Left renal cortex interstitium (tissue), 4 donors: ENCODE measurements around the gene CHPF2. TPM values are rescaled to one million over a fixed set of nuclear protein-coding genes. Genes with fewer than 3 reads are reported as not detected.

Source experiments
- DNase-seq, 4 donors: peaks; one replicate each; pipeline ENCODE4 v3.0.0-alpha.2; 2013; ENCODE audit warnings: low read depth in 4 of 4, low spot score in 2 of 4, missing footprints in 1 of 4
- polyA plus RNA-seq, 4 donors: library from polyadenylated mRNA; unstranded; fragments of 120-200 nt; gene quantifications; one replicate each; pipeline ENCODE4 v1.2.1, GENCODE V29; 2013; ENCODE audit not compliant: insufficient read length in 4 of 4

Gene CHPF2
- polyA plus RNA-seq, 4 donors, result 22.2 to 29.9 (median 26.8) TPM

GRCh38 chr7:151280388-151281019, 48.2 kb downstream of the CHPF2 start:
- DNase-seq, result no peak

- DNase-seq, result no peak
These were observed 49.4 kb downstream of the CHPF2 start for GRCh38 chr7:151281686-151282085.

GRCh38 chr7:151282111-151282510, 49.8 kb downstream of the CHPF2 start:
- DNase-seq, result no peak

DNA sequence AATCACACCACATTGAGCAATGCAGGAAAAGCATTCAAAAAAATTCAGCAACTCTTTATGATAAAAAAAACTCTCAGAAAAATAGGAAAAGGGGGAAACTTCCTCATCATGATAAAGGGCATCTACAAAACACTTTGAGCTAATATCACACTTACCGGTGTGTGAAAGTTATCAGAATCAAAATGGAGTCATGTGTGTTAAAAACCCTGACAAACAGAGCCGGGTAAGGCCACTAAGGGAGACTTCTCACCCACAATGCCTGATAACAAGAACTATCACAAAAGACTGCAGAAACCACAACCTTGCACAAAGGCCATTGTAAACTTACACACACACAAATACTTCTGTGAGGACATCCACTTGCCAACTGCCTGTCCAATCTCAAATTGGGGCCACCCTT, 51.0 kb downstream of the CHPF2 start:
- no peak for DNase-seq

DNA sequence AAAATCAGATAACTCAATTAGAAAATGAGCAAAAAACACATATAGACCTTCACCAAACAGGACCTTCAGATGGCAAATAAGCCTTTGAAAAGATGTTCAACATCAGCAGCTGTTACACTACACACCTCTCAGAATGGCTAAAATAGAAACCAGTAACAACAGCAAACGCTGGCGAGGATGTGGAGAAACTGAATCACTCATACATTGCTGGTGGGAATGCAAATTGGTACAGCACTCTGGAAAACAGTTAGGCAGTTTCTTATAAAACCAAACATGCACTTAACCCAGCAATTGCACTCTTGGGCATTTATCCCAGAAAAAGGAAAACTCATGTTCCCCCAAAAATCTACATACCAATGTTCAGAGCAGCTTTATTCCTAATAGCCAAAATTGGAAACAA, 53.9 kb downstream of the CHPF2 start:
- DNase-seq, result no peak

Other genes with a start within 250 kb of the CHPF2 start
- gene NOS3, start 241.5 kb upstream of the CHPF2 start, polyA plus RNA-seq, result 10 to 100 TPM in 3 of 4 donors, 1 to 10 TPM in 1; 9.5 to 15.3 (median 12.9) TPM
- 1 to 10 TPM; 2.0 to 3.3 (median 2.5) TPM for gene ATG9B, start 208.0 kb upstream of the CHPF2 start, polyA plus RNA-seq
- 10 to 100 TPM; 15.5 to 34.4 (median 27.2) TPM for gene ABCB8, start 204.0 kb upstream of the CHPF2 start, polyA plus RNA-seq
- 1 to 10 TPM in 3 of 4 donors, under 1 TPM in 1; 0.83 to 3.8 (median 2.5) TPM for gene ASIC3, start 184.0 kb upstream of the CHPF2 start, polyA plus RNA-seq
- gene CDK5, start 174.6 kb upstream of the CHPF2 start, polyA plus RNA-seq, result 10 to 100 TPM; 16.9 to 20.4 (median 18.7) TPM
- 100 to 1,000 TPM in 3 of 4 donors, 10 to 100 TPM in 1; 68.0 to 137 (median 103) TPM for gene SLC4A2, start 172.9 kb upstream of the CHPF2 start, polyA plus RNA-seq
- 10 to 100 TPM; 45.1 to 83.4 (median 69.9) TPM for gene FASTK, start 151.7 kb upstream of the CHPF2 start, polyA plus RNA-seq
- gene TMUB1, start 149.0 kb upstream of the CHPF2 start, polyA plus RNA-seq, result 10 to 100 TPM; 19.2 to 42.8 (median 37.4) TPM
- 10 to 100 TPM; 54.8 to 92.1 (median 68.4) TPM for gene AGAP3, start 146.0 kb upstream of the CHPF2 start, polyA plus RNA-seq
- gene GBX1, start 64.8 kb upstream of the CHPF2 start, polyA plus RNA-seq, result under 1 TPM in 3 of 4 donors, not detected in 1; 0.17 to 0.33 (median 0.22) TPM
- gene ASB10, start 45.2 kb upstream of the CHPF2 start, polyA plus RNA-seq, result under 1 TPM in 1 of 4 donors, not detected in 3; 0.12 TPM
- gene H2BK1, start 22.0 kb upstream of the CHPF2 start, polyA plus RNA-seq, result not detected
- 10 to 100 TPM; 25.1 to 28.4 (median 26.6) TPM for gene ABCF2, start 5.3 kb upstream of the CHPF2 start, polyA plus RNA-seq
- 10 to 100 TPM; 60.5 to 90.4 (median 76.0) TPM for gene SMARCD3, start 16.2 kb downstream of the CHPF2 start, polyA plus RNA-seq
- gene NUB1, start 109.3 kb downstream of the CHPF2 start, polyA plus RNA-seq, result 10 to 100 TPM; 73.1 to 88.6 (median 83.1) TPM
- 10 to 100 TPM; 21.3 to 57.5 (median 43.5) TPM for gene WDR86, start 177.6 kb downstream of the CHPF2 start, polyA plus RNA-seq
- gene CRYGN, start 207.7 kb downstream of the CHPF2 start, polyA plus RNA-seq, result 1 to 10 TPM; 1.9 to 4.4 (median 3.1) TPM